Measurements from ENCODE around the gene FADS1. TPM values are rescaled to one million over a fixed set of nuclear protein-coding genes. Genes with fewer than 3 reads are reported as not detected.
A peak's percentile ranks its signal among the peaks of the same experiment; 100 is the strongest.

The FADS1 gene
- total RNA-seq, 2 donors from 2014 or later: 1.2 to 4.6 TPM

DNA sequence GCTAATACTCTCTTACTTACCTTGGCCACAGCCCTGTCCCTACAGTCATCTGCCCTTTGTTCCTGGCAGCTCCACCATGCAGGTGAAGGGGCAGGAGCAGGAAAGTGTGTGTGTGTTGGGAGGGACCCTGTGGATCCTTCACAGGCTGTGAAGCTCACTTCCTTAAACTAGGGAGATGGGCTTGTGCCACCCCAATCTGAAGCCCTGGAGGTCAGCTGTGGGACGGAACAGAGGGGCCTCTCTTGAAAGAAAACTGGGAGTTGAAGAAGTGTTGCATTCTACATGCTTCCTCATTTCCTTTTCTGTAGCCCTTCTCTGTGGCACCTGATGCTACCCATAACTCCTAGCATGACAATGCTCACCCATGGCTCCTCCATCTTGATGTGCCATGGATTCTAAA, 11.7 kb downstream of the FADS1 start:
- Mint-ChIP-seq H3K27ac (peak overlapping the region; percentile 32), H3K4me1 (peaks cover 9% of the 10 kb centered on the region), H3K27me3 (no peaks in the 10 kb centered on the region), H3K36me3 (ENCODE audit: low read depth) (peaks cover 9% of the 10 kb centered on the region), H3K4me3 (no peak overlapping the region)
- no peak for DNase-seq
- no peaks in the 10 kb centered on the region for H3K9me3 ChIP-seq (ENCODE audit: control insufficient read depth, low read length, poor library complexity, severe bottlenecking)
- ATAC-seq: no peak

DNA sequence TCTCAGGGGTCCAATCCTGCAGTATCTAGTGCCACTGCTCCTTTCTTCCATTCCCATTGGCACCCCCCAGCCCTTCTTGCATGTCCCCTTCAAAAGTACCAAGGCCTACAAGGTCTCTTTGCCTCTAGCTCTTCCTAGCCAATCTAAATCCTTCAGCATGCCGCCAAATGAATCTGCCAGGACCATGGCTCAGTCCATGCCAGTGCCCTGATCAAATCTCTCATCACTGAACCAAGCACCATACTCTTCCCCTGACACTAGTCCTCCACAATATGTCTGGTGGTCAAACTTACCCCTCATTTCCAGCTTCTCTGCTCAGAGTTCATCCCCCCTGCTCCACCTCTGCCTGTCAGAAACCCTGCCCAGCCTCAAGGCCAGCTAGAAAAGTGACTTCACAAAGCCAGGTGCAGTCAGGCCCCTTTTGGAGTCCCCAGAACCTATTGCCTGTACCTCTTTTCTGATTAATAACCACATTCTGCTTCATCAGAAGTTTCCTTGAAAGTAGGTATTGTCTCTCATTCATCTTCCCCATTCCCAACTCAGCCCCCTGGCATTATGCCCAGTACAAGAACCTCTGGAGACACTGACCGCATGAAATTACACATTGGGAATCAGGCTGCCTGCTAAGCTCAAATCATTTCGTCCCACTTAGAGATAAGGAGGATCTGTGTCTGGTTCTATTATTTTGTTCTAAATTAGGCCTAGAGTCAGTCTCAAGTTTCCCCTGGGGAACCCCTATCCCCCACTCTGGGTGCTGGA, 12.7 kb downstream of the FADS1 start:
- peak overlapping the region; percentile 32 for H3K27ac Mint-ChIP-seq
- H3K9me3 ChIP-seq (ENCODE audit: control insufficient read depth, low read length, poor library complexity, severe bottlenecking): no peaks in the 10 kb centered on the region
- peaks cover 9% of the 10 kb centered on the region for H3K4me1 Mint-ChIP-seq
- peaks cover 9% of the 10 kb centered on the region for H3K36me3 Mint-ChIP-seq (ENCODE audit: low read depth)
- no peaks in the 10 kb centered on the region for H3K27me3 Mint-ChIP-seq
- no peak for ATAC-seq
- no peak overlapping the region for H3K4me3 Mint-ChIP-seq
- DNase-seq: no peak

DNA sequence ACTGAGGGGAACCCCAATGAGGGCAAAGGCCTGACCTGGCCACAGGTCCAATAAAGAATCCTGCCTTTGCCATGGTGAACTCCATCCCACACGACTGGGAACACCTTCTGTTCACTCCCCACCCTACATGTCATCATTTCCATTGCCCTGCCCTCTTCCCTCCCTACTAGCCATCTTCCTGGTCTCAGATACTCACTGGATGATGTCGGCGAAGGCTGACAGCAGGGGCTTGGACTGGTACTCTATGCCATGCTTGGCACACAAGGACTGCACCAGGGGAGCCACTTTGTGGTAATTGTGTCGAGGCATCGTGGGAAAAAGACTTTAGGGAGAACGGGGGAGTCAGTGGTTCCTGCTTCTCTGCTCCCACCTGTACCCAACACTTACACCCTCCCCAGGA, 14.2 kb downstream of the FADS1 start:
- DNase-seq (no peak), ATAC-seq (no peak)
- H3K36me3 Mint-ChIP-seq (ENCODE audit: low read depth): peaks cover 5% of the 10 kb centered on the region
- no peak overlapping the region for H3K4me3 Mint-ChIP-seq
- no peaks in the 10 kb centered on the region for H3K9me3 ChIP-seq (ENCODE audit: control insufficient read depth, low read length, poor library complexity, severe bottlenecking)
- H3K4me1 Mint-ChIP-seq: peaks cover 9% of the 10 kb centered on the region
- H3K27me3 Mint-ChIP-seq: no peaks in the 10 kb centered on the region
- H3K27ac Mint-ChIP-seq: no peak overlapping the region

DNA sequence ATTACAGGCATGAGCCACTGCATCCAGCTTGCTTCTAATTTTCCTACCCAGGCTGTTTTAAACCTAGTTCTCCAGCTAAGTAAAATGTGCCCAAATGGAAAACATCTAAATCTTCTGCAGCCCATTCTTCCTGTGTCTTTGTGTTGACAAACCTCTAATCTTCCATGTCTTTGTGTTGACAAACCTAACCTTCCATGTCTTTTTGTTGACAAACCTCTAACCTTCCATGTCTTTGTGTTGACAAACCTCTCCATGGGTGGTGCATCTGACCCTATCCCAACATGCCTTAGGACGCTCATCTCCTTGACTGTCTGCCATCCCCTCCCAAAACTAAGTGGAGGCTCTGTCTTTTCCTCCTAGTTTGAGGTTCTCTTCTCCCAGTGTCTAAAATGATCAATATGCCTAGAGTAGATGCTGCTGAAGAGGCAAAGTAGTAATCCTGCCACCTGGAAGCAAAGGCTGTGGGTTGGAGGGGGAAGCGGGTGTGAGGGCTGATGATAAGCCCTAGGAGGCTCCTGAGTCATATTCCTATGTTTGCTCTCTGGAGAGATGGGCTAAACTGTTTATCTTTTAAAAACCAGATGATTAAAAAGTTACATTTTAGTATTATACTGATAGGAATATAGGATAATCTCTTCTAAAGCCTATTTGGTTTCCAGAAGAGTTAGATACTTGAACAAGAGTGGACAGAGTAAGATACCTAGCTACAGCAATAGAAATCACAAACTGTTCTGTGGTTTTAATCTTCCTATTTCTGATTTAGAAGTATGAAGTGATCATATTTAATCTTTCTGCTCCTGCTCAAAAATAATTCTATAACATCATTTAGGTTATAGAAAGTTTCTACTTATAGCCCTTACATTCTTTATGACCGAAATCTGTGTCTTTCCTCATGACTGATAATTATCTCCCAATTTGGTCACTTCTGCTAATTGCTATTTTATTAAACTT, 16.2 kb downstream of the FADS1 start:
- Mint-ChIP-seq H3K4me3 (no peak overlapping the region), H3K27me3 (no peaks in the 10 kb centered on the region), H3K36me3 (ENCODE audit: low read depth) (peaks cover 5% of the 10 kb centered on the region), H3K4me1 (peaks cover 12% of the 10 kb centered on the region), H3K27ac (no peak overlapping the region)
- DNase-seq (no peak), ATAC-seq (no peak)
- H3K9me3 ChIP-seq (ENCODE audit: control insufficient read depth, low read length, poor library complexity, severe bottlenecking): no peaks in the 10 kb centered on the region

DNA sequence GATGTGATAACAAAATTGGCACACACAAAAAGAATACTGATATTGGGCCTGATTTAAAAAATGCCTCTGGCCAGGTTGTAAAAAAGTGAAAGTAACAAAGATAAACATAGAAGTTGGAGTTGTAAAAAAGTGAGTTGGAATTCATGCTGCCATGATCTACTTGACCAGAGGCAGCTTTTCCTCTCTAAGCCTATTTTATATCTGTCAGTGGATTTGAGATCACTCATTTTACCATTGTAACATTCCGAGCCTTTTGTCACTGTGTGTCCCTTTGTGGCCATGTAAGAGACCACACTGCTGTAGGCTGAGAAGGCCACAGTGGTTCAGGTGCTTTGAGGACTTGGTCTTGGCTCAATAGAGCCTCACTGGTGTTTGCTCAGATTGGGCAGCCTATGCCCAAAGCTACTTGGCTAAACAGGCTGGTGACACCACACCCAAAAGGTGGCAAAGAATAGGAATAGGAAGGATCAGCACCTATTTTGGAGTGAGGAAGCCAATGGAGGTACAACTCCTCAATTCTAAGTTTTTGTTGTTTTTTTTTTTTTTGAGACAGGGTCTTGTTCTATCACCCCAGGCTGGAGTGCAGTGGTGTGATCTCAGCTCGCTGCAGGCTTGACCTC, 17.0 kb downstream of the FADS1 start:
- Mint-ChIP-seq H3K4me3 (no peak overlapping the region), H3K36me3 (ENCODE audit: low read depth) (peaks cover 5% of the 10 kb centered on the region), H3K27ac (no peak overlapping the region), H3K4me1 (peaks cover 10% of the 10 kb centered on the region), H3K27me3 (no peaks in the 10 kb centered on the region)
- DNase-seq: no peak
- no peaks in the 10 kb centered on the region for H3K9me3 ChIP-seq (ENCODE audit: control insufficient read depth, low read length, poor library complexity, severe bottlenecking)
- ATAC-seq: no peak

DNA sequence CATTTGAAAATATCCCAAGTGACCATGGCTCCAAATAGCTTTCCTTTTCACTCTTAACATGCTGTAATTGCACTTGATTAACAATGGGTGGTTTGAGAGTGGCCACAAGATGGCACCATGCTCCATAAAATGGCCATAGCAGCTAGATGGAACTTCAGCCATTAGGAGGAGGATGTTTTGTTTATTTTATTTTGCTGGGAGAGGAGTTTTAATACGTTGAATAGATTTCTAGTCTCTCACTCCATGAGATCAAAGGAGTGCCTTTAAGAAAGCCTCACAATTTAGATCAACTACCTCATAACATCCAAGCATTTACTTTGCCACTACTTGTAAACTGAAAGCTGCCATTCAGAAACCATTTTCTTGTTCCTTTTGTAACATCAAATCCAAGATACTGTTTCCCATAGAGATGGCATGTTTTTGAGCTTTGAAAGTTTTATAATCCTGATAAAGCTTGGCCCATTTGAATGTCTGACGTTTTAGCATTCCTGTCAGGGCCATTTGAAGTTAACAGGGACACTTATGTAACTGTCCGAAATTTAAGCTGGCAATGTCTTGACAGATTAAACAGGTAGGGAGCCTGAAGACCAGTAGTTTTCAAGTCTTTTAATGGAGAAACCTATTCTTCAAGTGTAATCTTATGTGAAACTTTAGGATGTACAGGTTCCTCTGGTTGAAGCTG, 19.4 kb downstream of the FADS1 start:
- no peaks in the 10 kb centered on the region for H3K9me3 ChIP-seq (ENCODE audit: control insufficient read depth, low read length, poor library complexity, severe bottlenecking)
- Mint-ChIP-seq H3K4me1 (peaks cover 8% of the 10 kb centered on the region), H3K36me3 (ENCODE audit: low read depth) (no peaks in the 10 kb centered on the region), H3K4me3 (no peak overlapping the region), H3K27ac (peak overlapping the region; percentile 39), H3K27me3 (no peaks in the 10 kb centered on the region)
- ATAC-seq (peak; percentile 14), DNase-seq (peak in 2 of 3 donors; percentile 42 to 62)

DNA sequence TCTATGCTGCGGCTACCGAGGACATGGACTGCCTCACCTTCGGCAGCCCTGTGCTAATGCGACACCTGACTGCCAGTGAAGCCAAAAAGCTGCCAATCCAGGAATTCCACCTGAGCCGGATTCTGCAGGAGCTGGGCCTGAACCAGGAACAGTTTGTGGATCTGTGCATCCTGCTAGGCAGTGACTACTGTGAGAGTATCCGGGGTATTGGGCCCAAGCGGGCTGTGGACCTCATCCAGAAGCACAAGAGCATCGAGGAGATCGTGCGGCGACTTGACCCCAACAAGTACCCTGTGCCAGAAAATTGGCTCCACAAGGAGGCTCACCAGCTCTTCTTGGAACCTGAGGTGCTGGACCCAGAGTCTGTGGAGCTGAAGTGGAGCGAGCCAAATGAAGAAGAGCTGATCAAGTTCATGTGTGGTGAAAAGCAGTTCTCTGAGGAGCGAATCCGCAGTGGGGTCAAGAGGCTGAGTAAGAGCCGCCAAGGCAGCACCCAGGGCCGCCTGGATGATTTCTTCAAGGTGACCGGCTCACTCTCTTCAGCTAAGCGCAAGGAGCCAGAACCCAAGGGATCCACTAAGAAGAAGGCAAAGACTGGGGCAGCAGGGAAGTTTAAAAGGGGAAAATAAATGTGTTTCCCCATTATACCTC, 20.8 kb downstream of the FADS1 start:
- no peaks in the 10 kb centered on the region for H3K36me3 Mint-ChIP-seq (ENCODE audit: low read depth)
- H3K9me3 ChIP-seq (ENCODE audit: control insufficient read depth, low read length, poor library complexity, severe bottlenecking): no peaks in the 10 kb centered on the region
- no peaks in the 10 kb centered on the region for H3K27me3 Mint-ChIP-seq
- H3K4me1 Mint-ChIP-seq: peaks cover 17% of the 10 kb centered on the region
- no peak overlapping the region for H3K27ac Mint-ChIP-seq
- H3K4me3 Mint-ChIP-seq: peak overlapping the region; percentile 12
- DNase-seq: no peak
- ATAC-seq: no peak

DNA sequence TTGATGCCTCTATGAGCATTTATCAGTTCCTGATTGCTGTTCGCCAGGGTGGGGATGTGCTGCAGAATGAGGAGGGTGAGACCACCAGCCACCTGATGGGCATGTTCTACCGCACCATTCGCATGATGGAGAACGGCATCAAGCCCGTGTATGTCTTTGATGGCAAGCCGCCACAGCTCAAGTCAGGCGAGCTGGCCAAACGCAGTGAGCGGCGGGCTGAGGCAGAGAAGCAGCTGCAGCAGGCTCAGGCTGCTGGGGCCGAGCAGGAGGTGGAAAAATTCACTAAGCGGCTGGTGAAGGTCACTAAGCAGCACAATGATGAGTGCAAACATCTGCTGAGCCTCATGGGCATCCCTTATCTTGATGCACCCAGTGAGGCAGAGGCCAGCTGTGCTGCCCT, 21.3 kb downstream of the FADS1 start:
- H3K9me3 ChIP-seq (ENCODE audit: control insufficient read depth, low read length, poor library complexity, severe bottlenecking): no peaks in the 10 kb centered on the region
- Mint-ChIP-seq H3K27me3 (no peaks in the 10 kb centered on the region), H3K27ac (no peak overlapping the region), H3K4me3 (no peak overlapping the region), H3K4me1 (peaks cover 15% of the 10 kb centered on the region), H3K36me3 (ENCODE audit: low read depth) (no peaks in the 10 kb centered on the region)
- no peak for DNase-seq
- ATAC-seq: no peak

DNA sequence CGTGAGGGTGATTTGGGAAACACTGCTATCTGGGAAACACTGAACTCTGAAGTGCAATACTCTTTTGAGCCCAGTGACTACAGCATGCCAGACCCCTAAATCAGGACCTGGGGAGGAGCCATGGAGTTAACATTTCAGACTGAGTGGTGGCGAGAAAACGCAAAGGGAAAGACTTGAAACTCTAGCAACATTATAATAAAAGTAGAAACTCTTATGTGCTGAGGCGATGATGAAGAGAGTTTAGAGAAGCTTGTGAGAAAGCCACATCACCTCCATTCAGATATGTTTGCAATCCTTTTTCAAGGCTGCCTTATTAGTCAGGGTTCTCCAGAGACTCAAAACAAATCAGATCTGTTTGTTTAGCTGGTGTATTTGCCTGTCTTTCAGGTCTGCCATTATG, 22.2 kb downstream of the FADS1 start:
- no peaks in the 10 kb centered on the region for H3K36me3 Mint-ChIP-seq (ENCODE audit: low read depth)

DNA sequence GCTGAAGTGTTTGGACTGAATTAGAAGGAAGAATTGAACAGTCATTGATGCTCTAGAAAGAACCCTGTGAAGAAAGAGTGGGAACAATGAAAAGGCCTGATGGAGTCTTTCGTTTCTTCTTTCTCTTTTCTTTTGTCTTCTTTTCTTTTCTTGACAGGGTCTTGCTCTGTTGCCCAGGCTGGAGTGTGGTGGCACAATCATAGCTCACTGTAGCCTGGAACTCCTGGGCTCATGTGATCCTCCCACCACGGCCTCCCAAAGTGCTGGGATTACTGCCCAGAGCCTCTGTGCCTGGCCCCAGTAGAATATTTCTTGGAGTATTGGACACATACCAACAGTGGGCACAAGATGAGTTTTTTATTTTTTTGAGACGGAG, 23.0 kb downstream of the FADS1 start:
- Mint-ChIP-seq H3K4me1 (peaks cover 18% of the 10 kb centered on the region), H3K27ac (peak overlapping the region; percentile 99), H3K36me3 (ENCODE audit: low read depth) (no peaks in the 10 kb centered on the region), H3K27me3 (no peaks in the 10 kb centered on the region), H3K4me3 (no peak overlapping the region)
- H3K9me3 ChIP-seq (ENCODE audit: control insufficient read depth, low read length, poor library complexity, severe bottlenecking): no peaks in the 10 kb centered on the region
- DNase-seq: no peak
- ATAC-seq: no peak

More for the DNA sequence above, 22.2 kb downstream of the FADS1 start:
- no peak for DNase-seq
- Mint-ChIP-seq H3K27ac (no peak overlapping the region), H3K4me3 (no peak overlapping the region), H3K4me1 (peaks cover 18% of the 10 kb centered on the region), H3K27me3 (no peaks in the 10 kb centered on the region)
- no peaks in the 10 kb centered on the region for H3K9me3 ChIP-seq (ENCODE audit: control insufficient read depth, low read length, poor library complexity, severe bottlenecking)
- no peak for ATAC-seq

DNA sequence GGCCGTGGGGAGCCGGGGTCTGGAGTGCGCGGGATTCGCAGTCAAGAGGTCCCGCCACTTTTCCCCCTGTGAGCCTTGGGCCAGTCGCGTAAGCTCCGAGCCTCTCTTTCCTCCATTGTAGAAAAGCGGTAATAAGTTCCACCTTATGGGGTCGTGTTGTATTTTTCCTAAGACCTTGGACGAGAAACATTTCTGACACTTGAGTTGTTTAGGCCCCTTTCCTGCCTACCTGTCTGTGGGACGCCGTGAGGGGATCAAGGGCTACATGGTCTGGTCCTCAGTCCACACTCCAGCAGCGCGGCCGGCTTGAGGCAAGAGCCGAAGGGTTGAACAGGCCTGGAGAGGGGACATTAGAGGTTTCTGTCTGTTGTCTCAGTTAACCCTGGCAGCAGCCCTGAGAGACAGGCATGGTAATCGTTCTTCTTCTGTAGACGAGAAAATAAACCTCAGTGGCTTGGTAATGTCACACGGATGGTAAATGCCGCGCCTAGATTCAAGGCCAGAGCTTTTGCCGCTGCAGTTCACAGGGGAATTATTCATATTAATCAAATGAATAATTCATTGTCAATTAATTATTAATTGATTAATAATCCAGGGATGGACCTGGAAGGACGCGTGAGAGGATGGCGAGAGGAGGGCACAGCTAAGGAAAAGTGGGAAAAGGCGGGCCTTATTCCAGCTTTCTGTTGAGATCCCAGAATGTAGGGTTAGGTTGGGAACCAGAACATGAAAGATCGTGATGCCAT, 23.5 kb downstream of the FADS1 start:
- H3K4me3 Mint-ChIP-seq: peak overlapping the region; percentile 96
- H3K27ac Mint-ChIP-seq: peak overlapping the region; percentile 99
- no peaks in the 10 kb centered on the region for H3K27me3 Mint-ChIP-seq
- H3K9me3 ChIP-seq (ENCODE audit: control insufficient read depth, low read length, poor library complexity, severe bottlenecking): no peaks in the 10 kb centered on the region
- peaks cover under 1% of the 10 kb centered on the region for H3K36me3 Mint-ChIP-seq (ENCODE audit: low read depth)
- peaks cover 18% of the 10 kb centered on the region for H3K4me1 Mint-ChIP-seq
- ATAC-seq: no peak
- no peak for DNase-seq
